ENCODE results near the gene DCBLD2.
A peak's percentile ranks its signal among the peaks of the same experiment; 100 is the strongest.

Gene DCBLD2

DNA sequence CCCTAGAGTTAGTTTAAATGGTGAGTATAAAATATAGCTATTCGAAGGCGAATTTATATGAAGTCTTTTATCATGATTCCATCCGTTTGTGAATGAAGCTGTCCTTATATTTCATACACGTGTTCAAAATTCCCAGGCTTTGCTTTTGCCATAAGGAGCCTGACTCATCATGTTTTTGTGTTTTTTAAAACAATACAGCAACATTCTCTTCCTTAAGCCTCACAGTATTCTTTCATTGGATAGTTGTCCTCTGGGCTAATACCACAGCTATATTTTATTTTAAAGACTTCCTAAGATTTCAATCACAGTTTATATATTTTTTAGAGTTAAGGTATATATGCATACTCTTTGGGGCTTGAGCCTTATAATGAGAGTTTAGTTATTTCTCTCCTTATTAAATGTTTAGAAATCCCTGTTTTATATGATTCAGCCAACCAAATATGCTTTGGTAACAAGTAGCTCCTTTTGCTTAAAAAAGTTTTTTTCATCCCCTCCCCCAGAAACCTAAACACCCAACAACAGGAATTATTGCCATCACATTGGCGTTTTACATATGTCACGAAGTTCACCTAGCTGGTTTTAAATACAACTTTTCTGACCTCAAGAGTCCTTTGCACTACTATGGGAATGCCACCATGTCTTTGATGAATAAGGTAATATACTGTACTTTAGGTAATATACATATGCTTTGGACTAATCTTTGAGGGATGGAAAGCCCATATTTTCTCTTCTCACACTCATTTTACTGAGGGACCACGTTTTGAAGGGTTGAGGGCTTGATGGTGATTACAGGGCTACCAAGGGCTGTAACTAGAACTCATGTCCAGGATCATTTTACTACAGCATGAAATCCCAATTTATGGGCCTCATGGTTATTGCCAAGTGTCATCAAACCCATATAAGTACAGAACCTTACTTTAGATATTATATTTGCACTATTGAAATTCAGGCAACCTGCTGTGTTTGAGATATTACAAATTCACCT, 109.9 kb downstream of the DCBLD2 start:
- Mint-ChIP-seq H3K9me3 (no peaks in the 10 kb centered on the region), H3K27ac (no peak overlapping the region)

GRCh38 chr3:98788651-98789050, 112.8 kb downstream of the DCBLD2 start:
- Mint-ChIP-seq H3K9me3 (no peaks in the 10 kb centered on the region), H3K4me1 (peaks cover 6% of the 10 kb centered on the region), H3K27ac (peak overlapping the region in 2 of 3 experiments; percentile 27 to 50), H3K27me3 (ENCODE audit: low read depth) (no peaks in the 10 kb centered on the region), H3K36me3 (ENCODE audit: low read depth) (peaks cover 17% of the 10 kb centered on the region), H3K4me3 (no peak overlapping the region)
- no peak for TF ChIP-seq CTCF (IDR thresholded peaks at IDR 0.05; ENCODE audit: unreplicated experiment in 3 of 3)

More for the DNA sequence above, 109.9 kb downstream of the DCBLD2 start:
- Mint-ChIP-seq H3K4me1 (peaks cover 6% of the 10 kb centered on the region), H3K27me3 (ENCODE audit: low read depth) (no peaks in the 10 kb centered on the region), H3K36me3 (ENCODE audit: low read depth) (peaks cover 15% of the 10 kb centered on the region), H3K4me3 (no peak overlapping the region)
- TF ChIP-seq CTCF (IDR thresholded peaks at IDR 0.05; ENCODE audit: unreplicated experiment in 3 of 3): no peak

GRCh38 chr3:98787181-98787580, 114.3 kb downstream of the DCBLD2 start:
- no peak for TF ChIP-seq CTCF (IDR thresholded peaks at IDR 0.05; ENCODE audit: unreplicated experiment in 3 of 3)
- H3K9me3 Mint-ChIP-seq: no peaks in the 10 kb centered on the region
- no peak overlapping the region for H3K27ac Mint-ChIP-seq
- H3K4me3 Mint-ChIP-seq: no peak overlapping the region
- peaks cover 6% of the 10 kb centered on the region for H3K4me1 Mint-ChIP-seq
- H3K36me3 Mint-ChIP-seq (ENCODE audit: low read depth): peaks cover 25% of the 10 kb centered on the region
- no peaks in the 10 kb centered on the region for H3K27me3 Mint-ChIP-seq (ENCODE audit: low read depth)

DNA sequence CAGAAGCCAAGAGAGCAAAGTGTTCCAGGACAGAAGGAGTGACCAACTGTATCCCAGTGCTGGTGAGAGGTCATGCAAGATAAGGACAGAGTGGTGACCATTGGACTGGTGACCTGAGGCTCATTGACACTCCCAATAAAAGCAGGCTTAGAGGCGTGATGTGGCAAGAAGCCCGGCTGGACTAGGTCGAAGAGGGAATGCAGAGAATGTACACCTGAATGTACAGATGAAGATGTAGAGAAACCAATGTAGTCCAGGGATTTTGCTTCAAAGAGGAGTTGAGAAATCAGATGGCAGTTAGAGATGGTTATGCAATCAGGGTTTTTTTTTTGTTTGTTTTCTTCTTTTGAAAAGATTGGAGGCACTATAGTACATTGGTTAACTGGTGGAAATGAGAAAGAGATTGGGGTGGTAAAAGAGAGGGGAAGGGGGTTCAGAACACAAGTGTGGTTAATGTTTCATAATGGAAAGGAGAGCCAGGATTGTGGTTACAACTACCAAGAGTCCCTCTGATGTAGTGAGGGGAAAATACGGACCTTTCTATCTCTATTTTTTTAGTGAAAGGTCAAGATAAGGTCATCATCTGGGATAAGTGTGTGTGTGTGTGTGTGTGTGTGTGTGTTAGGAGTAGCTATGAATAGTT, 115.0 kb downstream of the DCBLD2 start:
- peaks cover 6% of the 10 kb centered on the region for H3K4me1 Mint-ChIP-seq
- H3K27me3 Mint-ChIP-seq (ENCODE audit: low read depth): no peaks in the 10 kb centered on the region
- no peak overlapping the region for H3K27ac Mint-ChIP-seq
- no peaks in the 10 kb centered on the region for H3K9me3 Mint-ChIP-seq
- no peak overlapping the region for H3K4me3 Mint-ChIP-seq
- TF ChIP-seq CTCF (IDR thresholded peaks at IDR 0.05; ENCODE audit: unreplicated experiment in 3 of 3): no peak
- peaks cover 25% of the 10 kb centered on the region for H3K36me3 Mint-ChIP-seq (ENCODE audit: low read depth)

GRCh38 chr3:98784666-98785600, 116.6 kb downstream of the DCBLD2 start:
- Mint-ChIP-seq H3K9me3 (no peaks in the 10 kb centered on the region), H3K27me3 (ENCODE audit: low read depth) (no peaks in the 10 kb centered on the region), H3K27ac (peak overlapping the region in 1 of 3 experiments; percentile 48), H3K36me3 (ENCODE audit: low read depth) (peaks cover 25% of the 10 kb centered on the region), H3K4me1 (peaks cover 7% of the 10 kb centered on the region), H3K4me3 (no peak overlapping the region)
- no peak for TF ChIP-seq CTCF (IDR thresholded peaks at IDR 0.05; ENCODE audit: unreplicated experiment in 3 of 3)

Measured in nephron (organoid).